GM23338 (cell line): ENCODE data around the gene DPYSL5.

ENCODE experiments used
- CTCF ChIP-seq, 2 experiments: fragments of 200-600 bp in 1 of 2; sonication (generic) in 1 of 2; conservative IDR thresholded peaks; 2 replicates each; pipeline versions ENCODE4 v1.5.1 to v1.6.1; 2016 to 2017; ENCODE audit warnings: antibody characterized with exemption in 2 of 2, low read depth in 2 of 2, mild to moderate bottlenecking in 2 of 2, moderate library complexity in 1 of 2
- EZH2 ChIP-seq: fragments of 200-600 bp; sonication (generic); IDR thresholded peaks from one replicate; pipeline ENCODE4 v1.8.0; 2017; ENCODE audit warnings: antibody characterized with exemption, mild to moderate bottlenecking, low read depth; ENCODE audit not compliant: unreplicated experiment
- POLR2AphosphoS5 ChIP-seq: IDR thresholded peaks from 2 replicates; pipeline ENCODE4 v1.6.1; 2016; ENCODE audit warnings: antibody characterized with exemption, low read depth
- ZNF114 ChIP-seq: fragments of 250-450 bp; sonication (Bioruptor Pico); IDR thresholded peaks from 2 replicates; pipeline ENCODE4 v1.5.0; 2020; ENCODE audit warnings: mild to moderate bottlenecking, moderate library complexity
- ZNF331 ChIP-seq: fragments of 250-450 bp; sonication (Bioruptor Pico); IDR thresholded peaks from 2 replicates; pipeline ENCODE4 v1.5.0; 2020; ENCODE audit warnings: low read depth, mild to moderate bottlenecking, moderate library complexity

- no peak for TF ChIP-seq CTCF (conservative IDR thresholded peaks at IDR 0.05; ENCODE audit: low read depth in 2 of 2)
- TF ChIP-seq ZNF331 (CRISPR knock-in tag), result no peak
- no peak for TF ChIP-seq ZNF114 (CRISPR knock-in tag)
- no peak for TF ChIP-seq EZH2
- no peak for TF ChIP-seq POLR2AphosphoS5
Measured at GRCh38 chr2:26809876-26810577, 37.9 kb upstream of the DPYSL5 start.
